ENCODE measurements around the gene NR1H2. TPM values are rescaled to one million over a fixed set of nuclear protein-coding genes. Genes with fewer than 3 reads are reported as not detected.

The NR1H2 gene
- total RNA-seq, 2 experiments from 2014 or later, result 55.2 to 62.2 TPM

DNA sequence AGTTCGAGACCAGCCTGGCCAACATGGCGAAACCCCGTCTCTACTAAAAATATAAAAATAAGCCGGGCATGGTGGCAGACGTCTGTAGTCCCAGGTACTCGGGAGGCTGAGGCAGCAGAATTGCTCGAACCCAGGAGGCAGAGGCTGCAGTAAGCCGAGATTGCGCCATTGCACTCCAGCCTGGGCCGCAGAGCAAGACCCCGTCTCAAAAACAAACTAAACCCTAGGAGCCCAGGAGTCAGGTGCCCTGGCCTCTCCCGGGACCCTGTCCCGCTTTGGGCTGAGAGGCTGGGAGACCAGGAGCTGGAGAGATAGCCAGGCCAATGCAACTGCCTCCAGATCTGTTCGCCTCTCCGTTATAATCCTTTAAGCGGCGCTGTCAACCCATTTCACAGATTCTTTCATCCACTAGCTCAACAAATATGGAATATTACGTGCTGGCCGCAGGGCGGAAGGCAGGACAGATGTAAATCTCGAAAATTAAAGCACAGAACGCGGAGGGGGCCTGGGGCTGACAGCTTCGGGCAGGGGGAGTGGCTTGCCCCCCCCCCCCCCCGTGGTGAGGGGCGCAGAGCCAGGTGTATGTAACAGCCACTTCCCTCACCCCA lies 51.2 kb downstream of the NR1H2 start:
- no peak for DNase-seq
- Mint-ChIP-seq H3K27ac (no peak overlapping the region), H3K4me3 (no peak overlapping the region), H3K9me3 (no peaks in the 10 kb centered on the region), H3K27me3 (peaks cover 11% of the 10 kb centered on the region), H3K36me3 (ENCODE audit: low read depth) (no peaks in the 10 kb centered on the region), H3K4me1 (peaks cover 11% of the 10 kb centered on the region)
- POLR2A ChIA-PET, result no interaction called here
- CTCF ChIA-PET, result interaction anchor here (1.9 kb wide), 1 partner anchor 70 kb away, joined by 5 read pairs; no protein-coding TSS in a partner anchor

DNA sequence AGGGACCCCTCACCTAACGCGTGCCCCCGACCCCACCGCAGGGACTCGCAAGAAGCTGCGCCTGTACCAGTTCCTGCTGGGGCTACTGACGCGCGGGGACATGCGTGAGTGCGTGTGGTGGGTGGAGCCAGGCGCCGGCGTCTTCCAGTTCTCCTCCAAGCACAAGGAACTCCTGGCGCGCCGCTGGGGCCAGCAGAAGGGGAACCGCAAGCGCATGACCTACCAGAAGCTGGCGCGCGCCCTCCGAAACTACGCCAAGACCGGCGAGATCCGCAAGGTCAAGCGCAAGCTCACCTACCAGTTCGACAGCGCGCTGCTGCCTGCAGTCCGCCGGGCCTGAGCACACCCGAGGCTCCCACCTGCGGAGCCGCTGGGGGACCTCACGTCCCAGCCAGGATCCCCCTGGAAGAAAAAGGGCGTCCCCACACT lies 51.8 kb downstream of the NR1H2 start:
- CTCF ChIA-PET, result interaction anchor here (1.9 kb wide), 1 partner anchor 71 kb away, joined by 5 read pairs; no protein-coding TSS in a partner anchor
- DNase-seq, result peak; percentile 47

DNA sequence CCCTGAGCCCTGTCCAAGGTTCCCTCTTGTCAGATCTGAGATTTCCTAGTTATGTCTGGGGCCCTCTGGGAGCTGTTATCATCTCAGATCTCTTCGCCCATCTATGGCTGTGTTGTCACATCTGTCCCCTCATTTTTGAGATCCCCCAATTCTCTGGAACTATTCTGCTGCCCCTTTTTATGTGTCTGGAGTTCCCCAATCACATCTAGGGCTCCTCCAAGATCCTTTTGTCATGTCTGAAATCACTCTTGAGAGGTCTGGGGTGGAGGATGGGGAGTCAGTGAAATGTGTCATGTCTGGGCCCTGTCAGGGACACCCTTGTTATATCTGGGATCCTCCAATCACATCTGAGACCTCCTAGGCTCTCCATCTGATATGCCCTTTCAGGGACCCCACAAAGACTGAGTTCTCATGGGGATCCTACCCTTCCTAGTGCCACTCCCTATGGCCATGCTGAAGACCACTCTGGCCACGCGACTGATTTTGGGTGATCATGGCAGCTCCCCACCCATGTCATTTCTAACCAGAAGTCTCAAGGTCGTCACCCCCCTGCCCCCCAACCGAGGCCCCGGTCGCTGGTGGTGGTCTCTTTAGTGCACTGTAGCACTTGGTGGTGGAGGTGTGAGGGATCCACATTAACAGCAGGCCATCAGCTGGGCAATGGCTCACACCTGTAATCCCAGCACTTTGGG lies 52.7 kb downstream of the NR1H2 start:
- Mint-ChIP-seq H3K4me1 (peaks cover 13% of the 10 kb centered on the region), H3K4me3 (no peak overlapping the region), H3K9me3 (no peaks in the 10 kb centered on the region)

More for the DNA sequence above, 51.8 kb downstream of the NR1H2 start:
- POLR2A ChIA-PET, result no interaction called here
- peaks cover 15% of the 10 kb centered on the region for H3K27me3 Mint-ChIP-seq
- no peaks in the 10 kb centered on the region for H3K9me3 Mint-ChIP-seq
- H3K4me1 Mint-ChIP-seq, result peaks cover 13% of the 10 kb centered on the region
- no peak overlapping the region for H3K27ac Mint-ChIP-seq
- H3K36me3 Mint-ChIP-seq (ENCODE audit: low read depth), result no peaks in the 10 kb centered on the region
- H3K4me3 Mint-ChIP-seq, result peak overlapping the region; percentile 34

DNA sequence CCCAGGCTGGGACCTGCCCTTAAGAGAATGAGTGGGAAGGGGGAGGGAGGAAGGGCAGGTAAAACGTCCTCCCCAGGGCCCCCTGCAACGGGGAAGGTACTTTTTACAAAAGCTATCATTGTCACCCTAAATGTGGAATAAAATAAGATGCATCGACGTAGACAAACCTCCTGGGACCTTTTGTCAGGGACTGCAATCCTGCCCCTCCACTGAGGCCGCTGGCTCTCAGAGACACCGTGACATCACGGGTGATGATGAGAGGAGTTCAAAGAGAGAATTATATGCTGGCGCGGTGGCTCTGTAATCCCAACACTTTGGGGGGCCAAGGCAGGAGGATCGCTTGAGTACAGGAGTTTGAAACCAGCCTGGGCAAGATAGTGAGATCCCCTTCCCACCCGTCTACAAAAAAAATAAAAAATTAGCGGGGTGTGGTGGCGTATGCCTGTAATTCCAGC lies 54.7 kb downstream of the NR1H2 start:
- Mint-ChIP-seq H3K4me3 (peak overlapping the region; percentile 83), H3K9me3 (no peaks in the 10 kb centered on the region), H3K27ac (peak overlapping the region; percentile 76), H3K27me3 (peaks cover 21% of the 10 kb centered on the region), H3K36me3 (ENCODE audit: low read depth) (no peaks in the 10 kb centered on the region), H3K4me1 (peaks cover 13% of the 10 kb centered on the region)
- ChIA-PET POLR2A (no interaction called here), CTCF (interaction anchor here (0.9 to 1.3 kb wide), 2 partner anchors 16 to 74 kb away, joined by 4 read pairs; no protein-coding TSS in a partner anchor)
- no peak for DNase-seq

More for the DNA sequence above, 52.7 kb downstream of the NR1H2 start:
- Mint-ChIP-seq H3K27me3 (peaks cover 18% of the 10 kb centered on the region), H3K36me3 (ENCODE audit: low read depth) (no peaks in the 10 kb centered on the region), H3K27ac (peak overlapping the region; percentile 43)
- no peak for DNase-seq
- ChIA-PET POLR2A (interaction anchor here (0.6 to 0.7 kb wide), 2 partner anchors 37 to 1086 kb away, joined by 3 to 7 read pairs; no protein-coding TSS in a partner anchor), CTCF (interaction anchor here (1.5 to 1.9 kb wide), 2 partner anchors 13 to 72 kb away, joined by 4 to 5 read pairs; no protein-coding TSS in a partner anchor)

DNA sequence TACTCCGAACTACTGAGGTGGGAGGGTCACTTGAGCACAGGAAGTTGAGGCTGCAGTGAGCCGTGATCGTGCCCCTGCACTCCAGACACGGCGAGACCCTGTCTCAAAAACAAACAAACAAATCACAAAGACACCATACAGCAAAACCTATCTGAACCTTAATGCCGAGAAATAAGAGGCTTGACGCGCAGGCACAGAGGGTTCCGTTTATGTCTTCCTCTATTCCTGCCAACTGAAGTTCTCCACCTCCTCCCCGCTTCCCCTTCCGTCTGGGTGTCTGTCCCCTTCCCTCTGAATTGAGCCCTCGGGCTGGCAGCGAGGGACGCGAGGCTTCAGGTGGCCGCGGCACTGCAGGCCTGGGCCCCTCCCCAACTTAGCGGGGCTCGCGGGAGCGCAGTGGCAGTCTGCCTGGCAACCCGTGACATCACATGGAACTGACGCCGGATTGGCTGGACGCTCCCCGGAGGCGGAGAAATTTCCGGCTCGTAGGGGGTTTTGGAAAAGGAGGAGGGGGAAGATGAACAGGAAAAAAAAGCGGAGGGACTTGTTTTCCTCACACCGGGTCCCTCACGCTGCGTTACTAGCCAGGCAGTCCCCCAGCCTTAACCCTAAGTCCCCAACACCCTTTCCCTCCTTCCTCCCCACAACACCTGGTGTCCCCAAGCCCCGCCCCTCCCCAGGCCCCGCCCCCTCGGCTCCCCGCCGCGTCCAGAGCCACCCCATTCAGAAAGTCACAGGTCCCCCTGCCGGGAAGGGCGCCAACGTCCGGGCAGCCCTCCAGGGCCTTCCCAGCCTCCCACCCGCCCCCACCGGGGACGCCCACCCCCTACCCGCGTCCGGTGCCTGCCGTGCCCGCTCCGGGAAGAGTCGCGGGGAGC lies 55.3 kb downstream of the NR1H2 start:
- POLR2A ChIA-PET, result no interaction called here
- H3K9me3 Mint-ChIP-seq, result no peaks in the 10 kb centered on the region
- H3K4me1 Mint-ChIP-seq, result peaks cover 13% of the 10 kb centered on the region
- DNase-seq, result peak; percentile 86
- peak overlapping the region; percentile 94 for H3K27ac Mint-ChIP-seq
- H3K4me3 Mint-ChIP-seq, result peak overlapping the region; percentile 83
- peaks cover 21% of the 10 kb centered on the region for H3K27me3 Mint-ChIP-seq
- CTCF ChIA-PET, result interaction anchor here (0.9 to 1.3 kb wide), 3 partner anchors 16 to 96 kb away, joined by 3 to 4 read pairs (median 4); no protein-coding TSS in a partner anchor
- H3K36me3 Mint-ChIP-seq (ENCODE audit: low read depth), result no peaks in the 10 kb centered on the region

DNA sequence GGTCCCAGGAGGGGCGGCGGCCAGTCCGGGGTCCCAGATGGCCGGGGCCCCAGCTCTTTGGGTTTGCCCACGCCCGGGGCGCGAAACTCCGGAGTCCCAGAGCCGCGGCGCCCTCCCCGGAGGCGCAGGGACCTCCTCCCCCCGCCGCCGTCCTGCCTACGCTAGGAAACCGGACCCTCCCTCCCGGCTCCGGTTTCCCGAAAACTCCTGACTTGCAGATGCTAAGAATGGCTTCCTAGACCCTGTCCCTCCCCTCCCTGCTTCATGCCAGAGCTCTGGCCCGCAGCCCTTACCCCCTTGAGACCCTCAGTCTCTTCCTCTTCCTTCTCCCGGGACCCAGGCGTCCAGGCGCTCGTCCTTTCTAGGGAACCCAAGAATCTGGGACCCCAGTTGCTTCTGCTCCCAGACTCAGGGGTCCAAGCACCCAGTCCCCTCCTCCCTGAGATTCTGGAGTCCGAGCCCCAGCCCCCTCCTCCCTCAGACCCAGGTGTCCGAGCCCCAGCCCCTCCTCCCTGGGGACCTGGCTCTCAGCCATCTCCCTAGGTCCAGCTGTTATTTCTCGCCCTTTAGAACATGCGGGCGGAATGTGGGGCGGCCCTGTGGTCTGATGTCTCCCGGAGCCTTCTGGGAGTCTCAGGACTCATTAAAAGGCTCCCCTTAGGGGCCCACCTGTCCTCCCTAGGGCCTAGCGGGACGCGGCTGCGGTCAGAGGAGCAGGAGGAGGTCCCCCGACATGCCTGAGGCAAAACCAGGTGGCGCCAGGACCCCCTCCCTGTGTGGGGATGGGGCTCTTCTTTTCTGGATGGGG lies 56.2 kb downstream of the NR1H2 start, which contains the start of gene MYBPC2:
Gene MYBPC2 (plus strand): TSS at position 672 of the 808 bp plus-strand sequence. CDS start 62 bp downstream, at position 734.
- CTCF ChIA-PET, result interaction anchor here (0.5 to 1.0 kb wide), 2 partner anchors 96 to 124 kb away, joined by 3 read pairs; no protein-coding TSS in a partner anchor
- peaks cover 13% of the 10 kb centered on the region for H3K4me1 Mint-ChIP-seq
- POLR2A ChIA-PET, result no interaction called here
- no peaks in the 10 kb centered on the region for H3K36me3 Mint-ChIP-seq (ENCODE audit: low read depth)
- H3K4me3 Mint-ChIP-seq, result peak within 1 kb of the TSS; percentile 83
- peak within 1 kb of the TSS; percentile 94 for H3K27ac Mint-ChIP-seq
- H3K9me3 Mint-ChIP-seq, result no peaks in the 10 kb centered on the region
- DNase-seq, result no peak
- H3K27me3 Mint-ChIP-seq, result peaks cover 21% of the 10 kb centered on the region

Other genes with a start within 250 kb of the NR1H2 start
- not detected for gene IZUMO2, start 213.2 kb upstream of the NR1H2 start, total RNA-seq
- not detected for gene MYH14, start 172.8 kb upstream of the NR1H2 start, total RNA-seq
- gene KCNC3, start 47.1 kb upstream of the NR1H2 start, total RNA-seq, result 1 to 10 TPM; 3.4 to 4.1 TPM
- gene NAPSA, start 10.8 kb upstream of the NR1H2 start, total RNA-seq, result 1 to 10 TPM; 1.7 to 1.9 TPM
- 100 to 1,000 TPM; 156 to 167 TPM for gene POLD1, start 7.9 kb downstream of the NR1H2 start, total RNA-seq
- under 1 TPM; 0.48 to 0.50 TPM for gene SPIB, start 42.5 kb downstream of the NR1H2 start, total RNA-seq
- not detected for gene MYBPC2, start 56.4 kb downstream of the NR1H2 start, total RNA-seq
- 10 to 100 TPM; 57.8 to 64.9 TPM for gene EMC10, start 100.0 kb downstream of the NR1H2 start, total RNA-seq
- not detected for gene GARIN5A, start 100.4 kb downstream of the NR1H2 start, total RNA-seq
- 10 to 100 TPM; 35.7 to 42.0 TPM for gene JOSD2, start 134.7 kb downstream of the NR1H2 start, total RNA-seq
- gene ASPDH, start 137.5 kb downstream of the NR1H2 start, total RNA-seq, result not detected
- gene LRRC4B, start 192.0 kb downstream of the NR1H2 start, total RNA-seq, result not detected